Uterus (tissue), 4 donors: Measurements from ENCODE around the gene GRIK4. TPM values are rescaled to one million over a fixed set of nuclear protein-coding genes. Genes with fewer than 3 reads are reported as not detected.

Source experiments
- DNase-seq, 2 donors: peaks; one replicate each; pipeline ENCODE4 v3.0.0-alpha.2; 2019 to 2020
- H3K27ac ChIP-seq, 2 donors: fragments of 200-600 bp; sonication (generic); 1 replicate in 1 of 2; 2 replicates in 1 of 2; pipeline ENCODE4 v1.5.1; 2016 to 2018
- H3K27me3 ChIP-seq, 2 donors: fragments of 200-600 bp; sonication (generic); one replicate each; pipeline ENCODE4 v1.5.1; 2018 to 2019; ENCODE audit warnings: control low read depth in 1 of 2
- H3K36me3 ChIP-seq, 2 donors: fragments of 200-600 bp; sonication (generic); one replicate each; pipeline ENCODE4 v1.5.1; 2019; ENCODE audit warnings: control low read depth in 1 of 2
- H3K4me1 ChIP-seq, 2 donors: fragments of 200-600 bp; sonication (generic); one replicate each; pipeline ENCODE4 v1.5.1; 2018 to 2019; ENCODE audit warnings: control low read depth in 1 of 2
- H3K4me3 ChIP-seq, 2 donors: fragments of 200-600 bp; sonication (generic); 1 replicate in 1 of 2; 2 replicates in 1 of 2; pipeline ENCODE4 v1.5.1; 2018 to 2019; ENCODE audit warnings: mild to moderate bottlenecking in 1 of 2
- H3K9me3 ChIP-seq, 2 donors: fragments of 200-600 bp; sonication (generic); one replicate each; pipeline ENCODE4 v1.5.1; 2019; ENCODE audit warnings: control low read depth in 1 of 2
- POLR2A ChIP-seq, 2 donors: fragments of 450-650 bp; IDR thresholded peaks; one replicate each; pipeline ENCODE4 v1.6.1; 2016; ENCODE audit warnings: antibody characterized with exemption in 2 of 2, mild to moderate bottlenecking in 1 of 2, moderate library complexity in 1 of 2
- intact Hi-C: fragments of 100-400 bp; cut with DNase I; formaldehyde crosslinking; loops from one replicate; pipeline ENCODE4 v1.15.1; 2023; ENCODE audit warnings: low total_unique reads
- total RNA-seq, 4 donors: library from RNA; depleted of rRNA in 3 of 4; stranded (reverse); fragments of >200 nt in 3 of 4; gene quantifications; one replicate each; pipeline versions ENCODE4 v1.1.0 to v1.2.4, GENCODE V29; 2014 to 2023
- TF ChIP-seq, protein P1 (sequence below), 4 experiments: fragments of 200-600 bp in 2 of 4; fragments of 450-650 bp in 2 of 4; sonication (generic) in 2 of 4; IDR thresholded peaks; one replicate each; pipeline ENCODE4 v1.5.1; 2016 to 2019; ENCODE audit warnings: antibody characterized with exemption in 4 of 4, mild to moderate bottlenecking in 2 of 4, moderate library complexity in 1 of 4
- donor health status: DM: yes; HTN: yes; CAD: no.

The GRIK4 gene
- total RNA-seq, 4 donors from 2014 or later = 0.28 to 1.1 TPM; not detected in 2

DNA sequence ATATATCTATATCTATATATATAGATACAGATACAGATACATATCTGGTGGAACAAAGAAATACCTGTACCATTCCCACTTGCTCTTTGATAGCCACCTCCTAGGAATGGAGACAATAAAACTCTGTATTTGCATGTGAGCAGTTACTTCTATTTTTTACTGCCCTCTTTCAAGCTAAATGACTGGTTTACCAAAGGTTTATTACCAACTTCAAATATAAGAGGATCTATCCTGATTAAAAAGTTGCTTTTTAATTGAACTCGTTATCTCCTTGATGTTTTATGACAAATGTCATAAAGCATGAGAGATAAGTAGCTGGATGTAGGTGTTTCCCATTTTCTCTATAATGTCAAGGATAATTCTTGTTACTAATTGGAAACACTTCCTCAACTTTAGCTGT lies 21.7 kb upstream of the GRIK4 start:
- Histone ChIP-seq H3K36me3 (no peaks in the 10 kb centered on the region), H3K4me1 (no peaks in the 10 kb centered on the region), H3K4me3 (no peak overlapping the region), H3K9me3 (no peaks in the 10 kb centered on the region), H3K27ac (no peak overlapping the region), H3K27me3 (no peaks in the 10 kb centered on the region)
- intact Hi-C loops = no loop called here
- DNase-seq = no peak
- no peak for TF ChIP-seq POLR2A (IDR thresholded peaks at IDR 0.05)
- TF ChIP-seq, protein P1, sequence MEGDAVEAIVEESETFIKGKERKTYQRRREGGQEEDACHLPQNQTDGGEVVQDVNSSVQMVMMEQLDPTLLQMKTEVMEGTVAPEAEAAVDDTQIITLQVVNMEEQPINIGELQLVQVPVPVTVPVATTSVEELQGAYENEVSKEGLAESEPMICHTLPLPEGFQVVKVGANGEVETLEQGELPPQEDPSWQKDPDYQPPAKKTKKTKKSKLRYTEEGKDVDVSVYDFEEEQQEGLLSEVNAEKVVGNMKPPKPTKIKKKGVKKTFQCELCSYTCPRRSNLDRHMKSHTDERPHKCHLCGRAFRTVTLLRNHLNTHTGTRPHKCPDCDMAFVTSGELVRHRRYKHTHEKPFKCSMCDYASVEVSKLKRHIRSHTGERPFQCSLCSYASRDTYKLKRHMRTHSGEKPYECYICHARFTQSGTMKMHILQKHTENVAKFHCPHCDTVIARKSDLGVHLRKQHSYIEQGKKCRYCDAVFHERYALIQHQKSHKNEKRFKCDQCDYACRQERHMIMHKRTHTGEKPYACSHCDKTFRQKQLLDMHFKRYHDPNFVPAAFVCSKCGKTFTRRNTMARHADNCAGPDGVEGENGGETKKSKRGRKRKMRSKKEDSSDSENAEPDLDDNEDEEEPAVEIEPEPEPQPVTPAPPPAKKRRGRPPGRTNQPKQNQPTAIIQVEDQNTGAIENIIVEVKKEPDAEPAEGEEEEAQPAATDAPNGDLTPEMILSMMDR (IDR thresholded peaks at IDR 0.05) = no peak

DNA sequence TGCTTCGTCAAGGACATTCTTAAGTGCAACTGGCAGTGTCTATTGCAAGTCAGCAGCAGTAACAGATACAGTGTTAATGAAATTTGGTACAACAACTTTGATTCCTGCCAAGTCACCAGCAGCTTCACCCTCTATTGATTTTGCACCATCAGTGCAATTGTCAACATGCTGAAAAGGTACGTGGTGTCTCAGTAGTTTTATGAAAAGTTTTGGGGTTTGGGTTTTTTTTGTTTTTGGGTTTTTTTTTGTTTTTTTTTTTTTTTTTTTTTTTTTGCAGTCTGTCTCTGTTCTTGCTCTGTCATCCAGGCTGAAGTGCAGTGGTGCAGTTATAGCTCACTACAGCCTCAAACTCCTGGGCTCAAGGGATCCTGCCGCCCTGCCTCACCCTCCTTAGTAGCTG lies 19.1 kb upstream of the GRIK4 start:
- H3K27me3 ChIP-seq = no peaks in the 10 kb centered on the region
- no peaks in the 10 kb centered on the region for H3K9me3 ChIP-seq
- no peaks in the 10 kb centered on the region for H3K4me1 ChIP-seq
- intact Hi-C loops = no loop called here
- no peak overlapping the region for H3K4me3 ChIP-seq
- no peaks in the 10 kb centered on the region for H3K36me3 ChIP-seq
- TF ChIP-seq, protein P1 (IDR thresholded peaks at IDR 0.05) = no peak
- no peak for TF ChIP-seq POLR2A (IDR thresholded peaks at IDR 0.05)
- no peak overlapping the region for H3K27ac ChIP-seq
- DNase-seq = no peak

DNA sequence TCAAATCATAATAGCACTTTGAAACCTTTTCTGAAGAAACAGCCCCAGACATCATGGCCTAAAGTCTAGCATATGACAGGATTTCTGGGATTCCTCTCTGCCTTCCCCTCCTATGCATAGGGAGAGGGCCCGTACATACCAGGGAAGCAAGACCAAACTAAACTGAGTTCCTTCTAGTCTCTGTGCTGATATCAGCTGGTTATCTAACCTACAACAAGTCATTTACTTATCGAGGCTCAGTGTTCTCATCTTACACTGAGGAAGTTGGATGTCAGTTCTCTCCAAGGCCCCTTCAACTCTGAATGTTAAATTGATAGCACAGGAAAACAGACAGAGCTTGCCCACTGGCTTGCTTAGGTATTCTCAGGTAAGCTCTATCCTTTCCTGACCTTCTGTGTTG lies 17.0 kb upstream of the GRIK4 start:
- no peaks in the 10 kb centered on the region for H3K36me3 ChIP-seq
- no peaks in the 10 kb centered on the region for H3K4me1 ChIP-seq
- H3K9me3 ChIP-seq = no peaks in the 10 kb centered on the region
- no peaks in the 10 kb centered on the region for H3K27me3 ChIP-seq
- TF ChIP-seq, protein P1 (IDR thresholded peaks at IDR 0.05) = no peak
- no peak for TF ChIP-seq POLR2A (IDR thresholded peaks at IDR 0.05)
- no peak overlapping the region for H3K27ac ChIP-seq
- intact Hi-C loops = no loop called here
- H3K4me3 ChIP-seq = no peak overlapping the region
- no peak for DNase-seq

DNA sequence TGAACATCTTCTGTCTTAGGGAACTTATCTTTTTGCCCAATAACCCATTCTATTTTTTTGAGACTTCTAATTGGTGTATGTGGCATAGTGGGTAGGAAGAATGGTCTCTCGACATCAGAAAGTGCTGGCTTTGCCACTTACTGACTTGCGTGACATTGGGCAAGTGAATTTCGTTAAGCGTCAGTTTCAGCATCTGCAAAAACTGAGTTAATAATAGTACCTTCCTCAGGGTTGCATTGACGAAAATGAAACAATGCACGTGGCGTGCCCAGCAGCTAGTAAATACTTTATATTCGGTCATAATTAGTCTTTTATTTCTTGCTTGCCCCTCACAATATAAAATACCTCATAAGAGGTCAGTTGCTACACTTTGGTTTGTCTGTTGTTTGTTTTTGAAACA lies 12.5 kb upstream of the GRIK4 start:
- intact Hi-C loops = no loop called here
- no peaks in the 10 kb centered on the region for H3K9me3 ChIP-seq
- DNase-seq = no peak
- no peaks in the 10 kb centered on the region for H3K27me3 ChIP-seq
- no peak overlapping the region for H3K27ac ChIP-seq
- TF ChIP-seq, protein P1 (IDR thresholded peaks at IDR 0.05) = no peak
- no peak for TF ChIP-seq POLR2A (IDR thresholded peaks at IDR 0.05)
- no peaks in the 10 kb centered on the region for H3K4me1 ChIP-seq
- no peak overlapping the region for H3K4me3 ChIP-seq
- H3K36me3 ChIP-seq = no peaks in the 10 kb centered on the region

DNA sequence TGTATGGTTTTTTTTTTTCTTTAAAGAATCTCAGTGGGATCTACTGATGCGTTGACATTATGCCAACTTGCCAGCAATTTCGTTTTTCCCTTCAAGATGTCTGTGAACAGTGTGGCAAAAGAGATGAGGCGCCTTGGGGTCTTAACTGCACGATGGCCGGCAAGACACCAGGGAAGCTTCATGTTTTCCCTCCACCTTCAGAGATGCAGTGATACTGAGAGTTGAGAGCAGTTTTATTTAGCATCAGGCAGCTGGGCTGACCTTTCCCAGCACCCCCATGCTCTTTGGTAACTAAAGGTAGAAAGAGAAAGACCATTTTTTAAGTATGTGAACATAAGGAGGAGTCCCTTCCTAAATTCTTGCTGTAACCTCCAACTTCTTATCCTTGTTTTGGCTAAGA lies 11.7 kb upstream of the GRIK4 start:
- intact Hi-C loops = no loop called here
- no peak for DNase-seq
- TF ChIP-seq, protein P1 (IDR thresholded peaks at IDR 0.05) = no peak
- TF ChIP-seq POLR2A (IDR thresholded peaks at IDR 0.05) = no peak
- Histone ChIP-seq H3K9me3 (no peaks in the 10 kb centered on the region), H3K4me3 (no peak overlapping the region), H3K36me3 (no peaks in the 10 kb centered on the region), H3K27me3 (no peaks in the 10 kb centered on the region), H3K4me1 (no peaks in the 10 kb centered on the region), H3K27ac (no peak overlapping the region)
